HepG2 (cell line): ENCODE measurements around the gene SMIM45.
A peak's percentile ranks its signal among the peaks of the same experiment; 100 is the strongest.

Experiments used
- CREM ChIP-seq, 2 experiments: sonication (generic) in 1 of 2; formaldehyde crosslinking in 1 of 2; IDR thresholded peaks; 2 replicates each; pipeline versions ENCODE4 v1.4.0 to v1.6.1; 2016 to 2020; ENCODE audit warnings: antibody characterized with exemption in 1 of 2, mild to moderate bottlenecking in 1 of 2, missing genetic modification reagents in 1 of 2
- HOXA7 ChIP-seq: sonication (generic); formaldehyde crosslinking; IDR thresholded peaks from 2 replicates; pipeline ENCODE4 v1.8.1; 2022; ENCODE audit warnings: mild to moderate bottlenecking, missing genetic modification reagents, moderate library complexity
- KDM5B ChIP-seq: sonication (generic); formaldehyde crosslinking; IDR thresholded peaks from 2 replicates; pipeline ENCODE4 v1.4.0; 2020; ENCODE audit warnings: missing genetic modification reagents, mild to moderate bottlenecking, borderline replicate concordance
- MIER2 ChIP-seq: IDR thresholded peaks from 2 replicates; pipeline ENCODE4 v1.6.1; 2016; ENCODE audit warnings: missing biosample characterization, missing genetic modification reagents
- PLRG1 ChIP-seq: fragments of 450-650 bp; conservative IDR thresholded peaks from 2 replicates; pipeline ENCODE4 v1.6.1; 2016
- ZC3H13 ChIP-seq: sonication (generic); formaldehyde crosslinking; IDR thresholded peaks from 2 replicates; pipeline ENCODE4 v1.8.1; 2023; ENCODE audit warnings: mild to moderate bottlenecking, missing genetic modification reagents, moderate library complexity
- ZNF33A ChIP-seq: sonication (generic); formaldehyde crosslinking; IDR thresholded peaks from 2 replicates; pipeline ENCODE4 v1.5.1; 2020; ENCODE audit warnings: missing genetic modification reagents, mild to moderate bottlenecking, moderate library complexity, borderline replicate concordance
- ZNF354B ChIP-seq: sonication (generic); formaldehyde crosslinking; IDR thresholded peaks from 2 replicates; pipeline ENCODE4 v1.8.0; 2022; ENCODE audit warnings: mild to moderate bottlenecking, missing genetic modification reagents
- ZNF747 ChIP-seq: sonication (generic); formaldehyde crosslinking; IDR thresholded peaks from 2 replicates; pipeline ENCODE4 v1.8.1; 2023; ENCODE audit warnings: missing genetic modification reagents, mild to moderate bottlenecking, borderline replicate concordance
- TF ChIP-seq, protein P1 (sequence below): sonication (generic); formaldehyde crosslinking; IDR thresholded peaks from 2 replicates; pipeline ENCODE4 v1.5.1; 2020; ENCODE audit warnings: missing genetic modification reagents, mild to moderate bottlenecking, borderline replicate concordance
- TF ChIP-seq, protein P2 (sequence below): sonication (generic); formaldehyde crosslinking; IDR thresholded peaks from 2 replicates; pipeline ENCODE4 v1.5.0; 2020; ENCODE audit warnings: mild to moderate bottlenecking, missing genetic modification reagents, borderline replicate concordance
- TF ChIP-seq, protein P3 (sequence below): IDR thresholded peaks from 2 replicates; pipeline ENCODE4 v1.6.1; 2016
- TF ChIP-seq, protein P4 (sequence below): sonication (generic); formaldehyde crosslinking; IDR thresholded peaks from 2 replicates; pipeline ENCODE4 v1.9.0; 2022; ENCODE audit warnings: missing genetic modification reagents, mild to moderate bottlenecking, borderline replicate concordance
- TF ChIP-seq, protein P5 (sequence below): sonication (generic); formaldehyde crosslinking; IDR thresholded peaks from 2 replicates; pipeline ENCODE4 v1.5.0; 2020; ENCODE audit warnings: mild to moderate bottlenecking, missing genetic modification reagents

The SMIM45 gene

DNA sequence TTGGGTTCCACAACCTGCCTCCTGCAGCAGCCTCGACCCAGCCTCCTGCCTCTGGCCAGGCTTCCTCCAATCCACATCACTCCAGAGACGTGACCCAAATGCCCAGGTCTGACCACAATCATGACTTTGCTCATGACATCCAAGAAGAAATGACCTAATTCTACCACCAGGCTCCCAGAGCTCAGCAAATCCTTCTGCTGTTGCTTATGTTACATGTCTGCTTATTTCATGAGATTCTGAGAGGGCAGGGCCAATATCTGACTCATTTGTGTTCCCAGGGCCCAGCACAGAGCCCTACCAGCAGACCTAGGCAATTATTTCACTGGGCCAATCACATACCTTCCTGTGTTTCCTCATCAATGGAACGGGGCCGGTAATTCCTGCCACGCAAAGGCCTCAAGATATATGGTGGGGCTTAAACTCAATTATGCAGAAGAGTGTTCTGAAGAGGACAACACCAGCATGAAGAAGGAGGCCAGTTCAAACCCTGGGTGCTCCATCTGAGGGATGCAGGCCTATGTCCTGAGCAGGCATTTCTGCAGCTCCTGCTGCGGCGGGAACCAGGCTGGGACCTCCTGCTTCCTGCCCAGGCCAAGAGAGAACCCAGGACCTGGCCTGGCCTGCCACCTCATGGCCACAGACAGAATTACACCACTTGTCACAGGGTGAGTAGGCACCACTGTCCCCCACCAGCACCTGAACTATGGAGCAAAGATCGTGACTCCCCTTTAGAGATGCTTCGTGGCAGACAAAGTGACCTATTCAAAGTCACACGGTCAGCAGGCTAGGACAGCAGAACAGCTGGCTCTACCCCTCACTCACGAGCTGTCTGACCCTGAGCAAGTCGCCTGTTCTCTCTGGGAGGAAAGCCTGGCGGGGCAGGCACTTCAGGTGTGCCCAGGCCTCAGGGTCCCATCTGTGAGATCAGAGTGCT, 10.9 kb upstream of the SMIM45 start (continued):
- TF ChIP-seq, protein P1, sequence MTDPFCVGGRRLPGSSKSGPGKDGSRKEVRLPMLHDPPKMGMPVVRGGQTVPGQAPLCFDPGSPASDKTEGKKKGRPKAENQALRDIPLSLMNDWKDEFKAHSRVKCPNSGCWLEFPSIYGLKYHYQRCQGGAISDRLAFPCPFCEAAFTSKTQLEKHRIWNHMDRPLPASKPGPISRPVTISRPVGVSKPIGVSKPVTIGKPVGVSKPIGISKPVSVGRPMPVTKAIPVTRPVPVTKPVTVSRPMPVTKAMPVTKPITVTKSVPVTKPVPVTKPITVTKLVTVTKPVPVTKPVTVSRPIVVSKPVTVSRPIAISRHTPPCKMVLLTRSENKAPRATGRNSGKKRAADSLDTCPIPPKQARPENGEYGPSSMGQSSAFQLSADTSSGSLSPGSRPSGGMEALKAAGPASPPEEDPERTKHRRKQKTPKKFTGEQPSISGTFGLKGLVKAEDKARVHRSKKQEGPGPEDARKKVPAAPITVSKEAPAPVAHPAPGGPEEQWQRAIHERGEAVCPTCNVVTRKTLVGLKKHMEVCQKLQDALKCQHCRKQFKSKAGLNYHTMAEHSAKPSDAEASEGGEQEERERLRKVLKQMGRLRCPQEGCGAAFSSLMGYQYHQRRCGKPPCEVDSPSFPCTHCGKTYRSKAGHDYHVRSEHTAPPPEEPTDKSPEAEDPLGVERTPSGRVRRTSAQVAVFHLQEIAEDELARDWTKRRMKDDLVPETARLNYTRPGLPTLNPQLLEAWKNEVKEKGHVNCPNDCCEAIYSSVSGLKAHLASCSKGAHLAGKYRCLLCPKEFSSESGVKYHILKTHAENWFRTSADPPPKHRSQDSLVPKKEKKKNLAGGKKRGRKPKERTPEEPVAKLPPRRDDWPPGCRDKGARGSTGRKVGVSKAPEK: no peak
- TF ChIP-seq, protein P2, sequence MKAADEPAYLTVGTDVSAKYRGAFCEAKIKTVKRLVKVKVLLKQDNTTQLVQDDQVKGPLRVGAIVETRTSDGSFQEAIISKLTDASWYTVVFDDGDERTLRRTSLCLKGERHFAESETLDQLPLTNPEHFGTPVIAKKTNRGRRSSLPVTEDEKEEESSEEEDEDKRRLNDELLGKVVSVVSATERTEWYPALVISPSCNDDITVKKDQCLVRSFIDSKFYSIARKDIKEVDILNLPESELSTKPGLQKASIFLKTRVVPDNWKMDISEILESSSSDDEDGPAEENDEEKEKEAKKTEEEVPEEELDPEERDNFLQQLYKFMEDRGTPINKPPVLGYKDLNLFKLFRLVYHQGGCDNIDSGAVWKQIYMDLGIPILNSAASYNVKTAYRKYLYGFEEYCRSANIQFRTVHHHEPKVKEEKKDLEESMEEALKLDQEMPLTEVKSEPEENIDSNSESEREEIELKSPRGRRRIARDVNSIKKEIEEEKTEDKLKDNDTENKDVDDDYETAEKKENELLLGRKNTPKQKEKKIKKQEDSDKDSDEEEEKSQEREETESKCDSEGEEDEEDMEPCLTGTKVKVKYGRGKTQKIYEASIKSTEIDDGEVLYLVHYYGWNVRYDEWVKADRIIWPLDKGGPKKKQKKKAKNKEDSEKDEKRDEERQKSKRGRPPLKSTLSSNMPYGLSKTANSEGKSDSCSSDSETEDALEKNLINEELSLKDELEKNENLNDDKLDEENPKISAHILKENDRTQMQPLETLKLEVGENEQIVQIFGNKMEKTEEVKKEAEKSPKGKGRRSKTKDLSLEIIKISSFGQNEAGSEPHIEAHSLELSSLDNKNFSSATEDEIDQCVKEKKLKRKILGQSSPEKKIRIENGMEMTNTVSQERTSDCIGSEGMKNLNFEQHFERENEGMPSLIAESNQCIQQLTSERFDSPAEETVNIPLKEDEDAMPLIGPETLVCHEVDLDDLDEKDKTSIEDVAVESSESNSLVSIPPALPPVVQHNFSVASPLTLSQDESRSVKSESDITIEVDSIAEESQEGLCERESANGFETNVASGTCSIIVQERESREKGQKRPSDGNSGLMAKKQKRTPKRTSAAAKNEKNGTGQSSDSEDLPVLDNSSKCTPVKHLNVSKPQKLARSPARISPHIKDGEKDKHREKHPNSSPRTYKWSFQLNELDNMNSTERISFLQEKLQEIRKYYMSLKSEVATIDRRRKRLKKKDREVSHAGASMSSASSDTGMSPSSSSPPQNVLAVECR (CRISPR knock-in tag): peak; percentile 59; the same call in 1 of the 2 replicates
- no peak for TF ChIP-seq KDM5B (CRISPR knock-in tag)
- TF ChIP-seq ZNF747 (CRISPR knock-in tag): no peak
- no peak for TF ChIP-seq ZC3H13 (CRISPR knock-in tag)
- no peak for TF ChIP-seq ZNF354B (CRISPR knock-in tag)
- no peak for TF ChIP-seq ZNF33A (CRISPR knock-in tag)
- TF ChIP-seq, protein P3, sequence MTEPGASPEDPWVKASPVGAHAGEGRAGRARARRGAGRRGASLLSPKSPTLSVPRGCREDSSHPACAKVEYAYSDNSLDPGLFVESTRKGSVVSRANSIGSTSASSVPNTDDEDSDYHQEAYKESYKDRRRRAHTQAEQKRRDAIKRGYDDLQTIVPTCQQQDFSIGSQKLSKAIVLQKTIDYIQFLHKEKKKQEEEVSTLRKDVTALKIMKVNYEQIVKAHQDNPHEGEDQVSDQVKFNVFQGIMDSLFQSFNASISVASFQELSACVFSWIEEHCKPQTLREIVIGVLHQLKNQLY (CRISPR knock-in tag): no peak
- TF ChIP-seq CREM (IDR thresholded peaks at IDR 0.05): no peak
- no peak for TF ChIP-seq CREM (CRISPR knock-in tag; IDR thresholded peaks at IDR 0.05)
- no peak for TF ChIP-seq MIER2
- no peak for TF ChIP-seq PLRG1
- TF ChIP-seq, protein P4, sequence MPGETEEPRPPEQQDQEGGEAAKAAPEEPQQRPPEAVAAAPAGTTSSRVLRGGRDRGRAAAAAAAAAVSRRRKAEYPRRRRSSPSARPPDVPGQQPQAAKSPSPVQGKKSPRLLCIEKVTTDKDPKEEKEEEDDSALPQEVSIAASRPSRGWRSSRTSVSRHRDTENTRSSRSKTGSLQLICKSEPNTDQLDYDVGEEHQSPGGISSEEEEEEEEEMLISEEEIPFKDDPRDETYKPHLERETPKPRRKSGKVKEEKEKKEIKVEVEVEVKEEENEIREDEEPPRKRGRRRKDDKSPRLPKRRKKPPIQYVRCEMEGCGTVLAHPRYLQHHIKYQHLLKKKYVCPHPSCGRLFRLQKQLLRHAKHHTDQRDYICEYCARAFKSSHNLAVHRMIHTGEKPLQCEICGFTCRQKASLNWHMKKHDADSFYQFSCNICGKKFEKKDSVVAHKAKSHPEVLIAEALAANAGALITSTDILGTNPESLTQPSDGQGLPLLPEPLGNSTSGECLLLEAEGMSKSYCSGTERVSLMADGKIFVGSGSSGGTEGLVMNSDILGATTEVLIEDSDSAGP: no peak; the same call in 1 of the 2 replicates
- TF ChIP-seq, protein P5, sequence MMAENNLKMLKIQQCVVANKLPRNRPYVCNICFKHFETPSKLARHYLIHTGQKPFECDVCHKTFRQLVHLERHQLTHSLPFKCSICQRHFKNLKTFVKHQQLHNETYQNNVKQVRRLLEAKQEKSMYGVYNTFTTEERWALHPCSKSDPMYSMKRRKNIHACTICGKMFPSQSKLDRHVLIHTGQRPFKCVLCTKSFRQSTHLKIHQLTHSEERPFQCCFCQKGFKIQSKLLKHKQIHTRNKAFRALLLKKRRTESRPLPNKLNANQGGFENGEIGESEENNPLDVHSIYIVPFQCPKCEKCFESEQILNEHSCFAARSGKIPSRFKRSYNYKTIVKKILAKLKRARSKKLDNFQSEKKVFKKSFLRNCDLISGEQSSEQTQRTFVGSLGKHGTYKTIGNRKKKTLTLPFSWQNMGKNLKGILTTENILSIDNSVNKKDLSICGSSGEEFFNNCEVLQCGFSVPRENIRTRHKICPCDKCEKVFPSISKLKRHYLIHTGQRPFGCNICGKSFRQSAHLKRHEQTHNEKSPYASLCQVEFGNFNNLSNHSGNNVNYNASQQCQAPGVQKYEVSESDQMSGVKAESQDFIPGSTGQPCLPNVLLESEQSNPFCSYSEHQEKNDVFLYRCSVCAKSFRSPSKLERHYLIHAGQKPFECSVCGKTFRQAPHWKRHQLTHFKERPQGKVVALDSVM (CRISPR knock-in tag): no peak
- TF ChIP-seq HOXA7 (CRISPR knock-in tag): no peak
